Inflammatory macrophage (primary cell): ENCODE results near the gene TMEM18.

ENCODE experiments used
- DNase-seq, 2 donors: peaks; one replicate each; pipeline ENCODE4 v3.0.0-alpha.2; 2020 to 2022

The TMEM18 gene

DNA sequence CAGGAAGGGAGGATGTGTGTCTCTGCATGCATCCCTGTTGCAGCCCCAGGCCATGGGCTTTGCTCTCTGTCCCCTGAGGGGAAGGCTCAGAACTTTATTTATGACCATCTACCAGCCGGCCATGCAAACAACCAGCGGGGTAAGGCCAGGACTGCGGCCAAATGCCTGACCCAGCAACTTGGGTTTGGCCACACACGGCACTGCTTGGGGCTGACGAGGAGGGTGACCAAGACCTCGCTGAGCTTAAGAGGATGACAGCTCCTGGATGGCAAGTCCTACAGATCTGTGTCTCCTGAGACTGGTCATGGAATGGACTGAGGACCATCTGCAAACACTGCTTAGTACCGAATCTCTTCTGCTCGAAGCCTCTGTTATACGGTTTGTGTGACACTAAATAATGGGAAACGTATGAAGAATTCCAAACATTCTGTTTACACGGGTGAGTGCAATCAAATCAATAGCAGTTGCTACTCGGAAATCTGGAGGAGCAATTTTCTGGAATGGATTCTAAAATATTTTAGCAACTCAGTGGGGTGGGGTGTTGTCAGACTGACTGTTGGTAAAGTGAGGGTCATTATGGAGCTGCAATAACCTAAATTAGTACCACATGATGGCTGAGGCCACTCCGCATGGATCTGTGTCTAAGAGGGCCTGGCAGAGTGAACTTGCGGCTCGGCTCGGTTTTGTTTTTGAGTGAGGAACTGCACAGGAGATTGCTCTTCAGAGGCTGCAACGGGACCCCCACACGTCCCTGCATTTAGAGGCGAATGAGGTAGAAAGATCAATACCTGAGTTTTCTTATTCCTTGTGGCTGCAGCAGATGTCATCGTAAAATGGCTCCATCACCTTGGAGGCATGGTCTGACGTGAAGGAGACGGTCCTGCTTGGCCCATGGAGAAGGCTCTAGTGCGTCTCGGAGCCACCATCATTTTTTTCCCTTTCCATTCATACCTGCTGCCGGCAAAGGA lies 26.6 kb downstream of the TMEM18 start:
- no peak for DNase-seq

DNA sequence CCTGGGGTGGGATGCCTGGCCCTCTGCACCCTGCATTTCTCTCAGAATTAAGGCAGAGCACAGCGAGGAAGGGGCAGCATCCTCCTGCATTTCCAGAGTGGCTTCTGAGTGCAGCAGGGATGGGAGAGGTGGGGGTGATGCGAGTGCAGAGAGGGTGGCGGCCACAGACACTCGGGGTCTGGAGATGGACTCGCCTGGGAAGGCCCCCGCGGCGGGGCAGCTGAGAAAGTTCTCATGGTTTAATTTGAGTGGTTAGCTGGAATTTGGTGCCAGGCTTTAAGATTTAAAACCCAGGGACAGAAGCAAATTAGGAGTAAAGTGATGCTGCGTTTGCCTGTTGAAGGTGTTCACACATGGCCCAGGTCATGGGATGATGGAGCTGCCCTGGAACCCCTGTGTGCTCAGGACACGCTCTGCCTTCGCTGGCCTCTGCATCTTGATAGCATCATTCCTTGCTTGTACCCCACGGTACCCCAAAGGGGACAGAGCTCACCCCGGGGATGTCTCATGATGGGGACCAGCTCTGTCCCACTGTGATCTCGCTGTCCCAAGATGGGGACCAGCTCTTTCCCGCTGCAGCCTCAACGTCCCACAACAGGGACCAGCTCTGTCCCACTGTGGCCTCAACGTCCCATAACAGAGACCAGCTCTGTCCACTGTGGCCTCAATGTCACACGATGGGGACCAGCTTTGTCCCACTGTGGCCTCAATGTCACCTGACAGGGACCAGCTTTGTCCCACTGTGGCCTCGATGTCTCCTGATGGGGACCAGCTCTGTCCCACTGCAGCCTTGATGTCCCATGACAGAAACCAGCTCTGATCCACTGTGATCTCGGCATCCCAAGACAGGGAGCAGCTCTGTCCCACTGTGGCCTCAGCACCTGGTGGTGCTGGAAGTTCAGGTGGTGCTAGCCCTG lies 27.5 kb downstream of the TMEM18 start:
- DNase-seq, result no peak

DNA sequence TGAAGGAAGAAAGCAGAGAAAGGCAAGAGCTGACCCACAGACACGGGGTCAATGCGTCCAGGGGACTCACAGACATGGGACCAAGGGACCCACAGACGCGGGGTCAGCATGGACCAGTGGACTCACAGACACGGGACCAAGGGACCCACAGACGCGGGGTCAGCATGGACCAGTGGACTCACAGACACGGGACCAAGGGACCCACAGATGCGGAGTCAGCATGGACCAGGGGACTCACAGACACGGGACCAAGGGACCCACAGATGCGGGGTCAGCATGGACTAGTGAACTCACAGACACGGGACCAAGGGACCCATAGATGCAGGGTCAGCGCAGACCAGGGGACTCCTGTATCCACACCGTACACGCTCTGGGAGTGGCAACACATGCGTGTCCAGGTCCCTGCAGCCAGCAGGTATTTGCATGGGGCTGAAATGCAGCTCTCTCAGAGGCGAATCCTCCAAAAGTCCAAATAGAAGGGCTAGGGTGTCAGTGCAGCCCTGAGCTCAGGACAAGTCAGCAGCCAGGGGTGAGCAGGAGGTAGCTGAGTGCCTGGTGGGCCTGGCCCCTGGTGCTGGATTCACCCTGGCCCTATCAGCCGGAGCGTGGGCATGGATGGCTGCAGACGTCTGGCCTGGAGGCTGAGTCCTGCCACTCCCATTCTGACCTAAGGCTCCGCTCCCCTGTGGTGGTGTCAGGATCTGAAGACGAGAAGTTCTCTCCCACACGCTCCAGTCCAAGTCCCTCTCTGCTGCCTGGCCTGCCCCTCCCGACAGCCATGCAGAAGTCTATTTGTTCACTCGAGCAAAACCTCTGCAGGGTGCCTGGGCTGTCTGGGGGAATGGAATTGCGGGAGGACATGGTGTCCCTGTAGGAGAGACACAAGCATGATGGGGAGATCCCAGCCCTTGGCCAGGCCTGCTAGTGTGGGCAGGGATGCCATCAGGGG lies 28.5 kb downstream of the TMEM18 start:
- no peak for DNase-seq

DNA sequence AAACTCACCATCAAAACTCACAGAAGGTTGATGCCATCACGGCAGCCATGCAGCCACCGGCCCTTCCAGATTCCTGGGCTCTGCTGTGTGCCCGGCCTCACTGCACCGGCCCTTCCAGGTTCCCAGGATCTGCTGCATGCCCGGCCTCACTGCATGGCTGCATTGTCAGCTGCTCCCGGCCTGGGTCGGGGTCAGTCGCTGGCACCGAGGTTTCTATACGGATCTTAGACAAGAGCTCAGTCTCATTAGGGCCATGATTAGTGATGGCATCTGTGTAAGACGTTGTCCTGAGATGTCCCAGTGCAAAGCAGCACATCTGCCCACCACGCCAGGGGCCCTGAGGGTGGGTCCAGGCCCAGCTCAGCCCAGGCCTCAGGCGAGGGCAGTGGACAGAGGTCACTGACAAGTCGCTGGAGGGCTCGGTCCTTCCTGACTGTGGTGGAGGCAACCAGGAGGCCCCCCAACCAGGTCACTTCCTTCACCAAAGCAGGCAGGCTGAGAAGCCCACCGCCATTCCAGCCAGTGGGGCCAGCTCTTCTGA lies 29.4 kb downstream of the TMEM18 start:
- DNase-seq, result no peak

- DNase-seq, result no peak
These were observed 30.1 kb downstream of the TMEM18 start for GRCh38 chr2:647003-647560.

- DNase-seq, result no peak
These were observed 32.3 kb downstream of the TMEM18 start for GRCh38 chr2:644871-645270.

DNA sequence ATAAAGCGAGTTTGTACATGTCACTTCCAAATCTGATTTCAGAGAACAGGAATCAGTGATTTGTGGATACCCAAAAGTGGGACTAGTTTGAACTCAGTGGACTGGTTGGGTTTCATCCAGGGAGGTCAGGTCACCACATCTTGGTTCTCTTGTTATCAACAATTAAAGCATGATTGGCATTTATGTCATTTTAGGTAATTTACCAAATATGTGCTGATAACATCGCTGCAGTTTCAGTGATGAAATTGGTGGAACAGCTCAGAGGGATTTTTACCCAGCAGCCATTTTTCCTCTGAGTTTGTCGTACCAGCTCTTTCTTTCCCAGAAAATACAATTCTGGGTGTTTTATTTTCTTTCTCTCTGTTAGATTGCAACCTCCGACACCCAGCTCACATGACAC lies 33.4 kb downstream of the TMEM18 start:
- DNase-seq, result no peak

GRCh38 chr2:643334-643733 lies 33.9 kb downstream of the TMEM18 start:
- no peak for DNase-seq

GRCh38 chr2:641872-642815 lies 35.1 kb downstream of the TMEM18 start:
- DNase-seq, result no peak

DNA sequence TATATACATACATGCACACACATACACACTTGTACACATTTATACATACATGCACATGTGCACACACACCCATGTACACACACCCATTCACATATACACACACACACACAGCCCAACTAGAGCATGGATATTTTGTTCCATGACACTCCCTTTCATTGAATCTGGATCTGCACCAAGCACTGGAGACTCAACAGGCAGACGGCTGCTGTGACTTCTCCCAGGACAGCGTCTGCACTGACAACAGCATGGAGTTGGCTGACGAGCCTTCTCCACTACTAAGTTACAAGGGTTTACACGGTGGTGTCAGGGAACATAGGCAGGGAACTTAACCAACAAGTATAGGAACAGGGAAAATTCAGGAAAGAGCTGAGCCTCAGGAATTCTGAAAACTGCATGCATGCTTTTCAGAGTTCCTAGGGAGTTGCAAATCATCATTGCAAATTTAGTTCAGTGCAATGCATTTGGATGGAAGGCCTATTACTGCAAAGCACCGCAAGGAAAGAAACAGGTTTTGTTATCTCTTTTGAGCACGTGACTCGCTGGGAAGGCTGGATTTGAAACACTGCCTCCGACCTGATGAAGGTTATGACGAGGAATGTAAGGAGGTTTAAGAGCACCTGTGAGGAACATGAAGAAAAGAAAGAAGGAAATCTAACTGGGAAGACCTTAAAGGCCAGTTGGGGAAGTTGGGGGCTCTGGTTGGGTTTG lies 35.9 kb downstream of the TMEM18 start:
- DNase-seq, result no peak

DNA sequence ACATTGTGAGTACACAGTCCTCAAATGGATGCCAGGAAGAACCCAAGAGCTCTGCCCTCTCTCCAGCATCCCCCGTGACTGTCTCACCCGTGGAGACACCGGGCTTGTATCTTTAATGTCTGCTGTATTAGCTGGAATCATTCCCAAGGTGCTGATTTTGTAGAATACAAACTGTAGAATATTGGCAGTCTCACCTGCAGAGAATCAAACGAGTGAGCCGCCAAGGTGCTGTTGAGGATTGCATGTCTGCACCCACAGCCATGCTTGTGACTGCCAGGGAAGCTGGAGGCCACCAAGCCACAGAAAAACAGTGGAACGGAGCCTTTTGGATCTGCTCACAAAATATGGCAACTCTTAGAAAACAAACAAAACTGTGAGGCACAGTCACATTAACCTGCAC lies 37.5 kb downstream of the TMEM18 start:
- DNase-seq, result no peak

GRCh38 chr2:637804-638203 lies 39.4 kb downstream of the TMEM18 start:
- DNase-seq, result no peak

DNA sequence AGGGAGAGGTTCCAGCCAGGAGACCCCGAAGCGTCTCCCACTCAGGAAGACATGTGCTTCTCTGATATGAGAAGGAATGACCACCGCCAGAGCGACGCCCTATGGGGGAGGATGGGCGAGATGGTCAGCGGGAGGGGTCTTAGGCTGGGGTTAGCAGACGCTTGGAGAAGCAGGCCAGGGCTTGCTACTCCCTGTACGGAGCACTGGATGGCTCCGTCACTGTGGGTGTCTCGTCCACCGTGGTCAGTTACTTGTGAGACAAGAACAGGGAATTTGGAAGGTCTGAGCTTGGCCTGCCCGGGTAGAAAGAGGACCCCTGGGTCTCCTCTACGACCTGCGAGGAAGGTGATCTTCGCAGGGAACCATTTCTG lies 39.8 kb downstream of the TMEM18 start:
- DNase-seq, result no peak

GRCh38 chr2:636641-637405 lies 40.4 kb downstream of the TMEM18 start:
- DNase-seq, result peak; percentile 41 to 57

- no peak for DNase-seq
These were observed 41.3 kb downstream of the TMEM18 start for GRCh38 chr2:635687-636621.

DNA sequence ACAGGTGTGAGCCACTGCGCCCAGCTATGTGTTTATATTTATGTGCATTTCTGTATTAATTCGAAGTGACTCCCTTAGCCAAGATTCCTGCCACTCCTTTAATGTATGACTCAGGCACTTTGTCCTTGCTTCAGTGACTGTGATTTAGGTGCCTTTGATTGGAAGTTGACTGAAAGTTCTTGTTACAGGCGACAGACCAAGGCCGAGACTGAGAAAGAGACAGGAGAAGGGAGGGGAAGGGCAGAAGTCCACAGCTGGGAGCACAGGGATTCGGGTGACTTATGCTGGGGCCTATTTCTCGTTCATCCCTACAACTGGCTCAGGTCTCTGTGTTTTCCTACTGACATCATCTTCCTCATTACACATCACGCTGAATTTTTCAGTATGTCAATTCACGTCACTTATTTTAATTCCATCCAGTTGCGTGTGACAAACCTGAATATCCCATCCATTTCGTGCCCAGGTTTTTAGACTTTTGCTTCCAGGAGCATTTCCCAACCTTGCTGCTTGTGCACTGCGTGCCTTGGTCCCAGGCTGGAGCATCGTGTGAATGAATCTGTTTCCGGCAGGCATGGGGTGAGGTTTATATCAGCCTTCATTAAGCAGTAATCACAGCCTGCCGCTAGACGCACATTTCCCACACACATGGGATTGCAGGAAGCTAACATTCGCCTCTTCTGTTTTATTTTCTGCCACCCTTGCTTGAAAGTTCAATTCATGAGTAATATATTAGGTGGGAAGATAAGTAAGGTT lies 42.4 kb downstream of the TMEM18 start:
- DNase-seq, result no peak

DNA sequence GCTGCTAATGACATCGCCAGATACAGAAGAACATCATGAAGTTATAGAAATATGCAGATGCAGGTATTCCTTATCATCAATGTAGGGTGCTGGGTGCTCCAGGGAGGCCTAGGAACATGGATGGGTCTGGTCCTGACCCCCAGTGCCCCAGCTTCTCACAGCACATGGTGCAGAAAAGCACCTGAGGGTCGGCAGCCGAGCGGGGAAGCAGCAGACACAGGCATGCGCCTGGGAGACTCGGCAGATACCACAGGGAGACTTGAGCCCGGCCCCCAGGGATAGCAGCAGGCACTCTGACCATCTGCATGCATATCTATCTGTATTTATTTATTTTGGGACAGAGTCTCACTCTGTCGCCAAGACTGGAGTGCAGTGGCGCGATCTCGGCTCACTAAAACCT lies 43.2 kb downstream of the TMEM18 start:
- DNase-seq, result no peak
